ENCODE measurements around the gene UAP1.
"Not testable (repeated sequence)": the region's sequence is repeated elsewhere in the genome, so short reads cannot be mapped to it uniquely, and the experiment has no call there.

UAP1 gene

GRCh38 chr1:162596514-162597170, 35.1 kb downstream of the UAP1 start:
- no peak overlapping the region for H3K4me3 ChIP-seq (ENCODE audit: low read depth, low read length)
- TF ChIP-seq CTCF (IDR thresholded peaks at IDR 0.05; ENCODE audit: low read depth, low read length), result no peak

GRCh38 chr1:162599451-162599850, 37.9 kb downstream of the UAP1 start:
- no peak for TF ChIP-seq CTCF (IDR thresholded peaks at IDR 0.05; ENCODE audit: low read depth, low read length)

GRCh38 chr1:162603117-162603516, 41.6 kb downstream of the UAP1 start:
- H3K4me3 ChIP-seq (ENCODE audit: low read depth, low read length), result not testable (repeated sequence)

More at GRCh38 chr1:162599451-162599850, 37.9 kb downstream of the UAP1 start:
- H3K4me3 ChIP-seq (ENCODE audit: low read depth, low read length), result no peak overlapping the region

- H3K4me3 ChIP-seq (ENCODE audit: low read depth, low read length), result no peak overlapping the region
Observed at GRCh38 chr1:162605225-162605927, 43.9 kb downstream of the UAP1 start.

GRCh38 chr1:162609306-162609705, 47.8 kb downstream of the UAP1 start:
- no peak for TF ChIP-seq CTCF (IDR thresholded peaks at IDR 0.05; ENCODE audit: low read depth, low read length)
- H3K4me3 ChIP-seq (ENCODE audit: low read depth, low read length), result no peak overlapping the region

More at GRCh38 chr1:162605225-162605927, 43.9 kb downstream of the UAP1 start:
- TF ChIP-seq CTCF (IDR thresholded peaks at IDR 0.05; ENCODE audit: low read depth, low read length), result no peak

- no peak overlapping the region for H3K4me3 ChIP-seq (ENCODE audit: low read depth, low read length)
Observed at GRCh38 chr1:162612606-162613400, 51.3 kb downstream of the UAP1 start.

GRCh38 chr1:162616848-162617247, 55.3 kb downstream of the UAP1 start:
- no peak for TF ChIP-seq CTCF (IDR thresholded peaks at IDR 0.05; ENCODE audit: low read depth, low read length)
- H3K4me3 ChIP-seq (ENCODE audit: low read depth, low read length), result no peak overlapping the region

More at GRCh38 chr1:162612606-162613400, 51.3 kb downstream of the UAP1 start:
- TF ChIP-seq CTCF (IDR thresholded peaks at IDR 0.05; ENCODE audit: low read depth, low read length), result no peak
